Activated CD4-positive, alpha-beta T cell treated with anti-CD3 and anti-CD28 coated beads, Interleukin-2, amount 10 ng/mL, durations not matched to agents 7 days and 5 days (primary cell): ENCODE results near the gene RFTN1. TPM values are rescaled to one million over a fixed set of nuclear protein-coding genes. Genes with fewer than 3 reads are reported as not detected.

ENCODE experiments used
- CTCF ChIA-PET: fragments of 350-600 bp; sonication (Branson Sonifier 250); formaldehyde crosslinking; loops from one replicate; lab custom pipeline; 2021; ENCODE audit warnings: antibody characterized with exemption; lab: Charles Lee
- POLR2A ChIA-PET: fragments of 350-600 bp; sonication (Branson Sonifier 250); formaldehyde crosslinking; loops from one replicate; lab custom pipeline; 2021; ENCODE audit warnings: antibody characterized with exemption; lab: Charles Lee
- DNase-seq: peaks from one replicate; pipeline ENCODE4 v3.0.0-alpha.2; 2020
- H3K27ac Mint-ChIP-seq: one replicate; pipeline ENCODE4 v1.8.0; 2021; ENCODE audit warnings: mild to moderate bottlenecking, moderate library complexity, mixed read lengths
- H3K27me3 Mint-ChIP-seq: one replicate; pipeline ENCODE4 v1.8.0; 2021; ENCODE audit warnings: mixed read lengths
- H3K36me3 Mint-ChIP-seq: one replicate; pipeline ENCODE4 v1.8.0; 2021; ENCODE audit warnings: low read depth, mixed read lengths
- H3K4me1 Mint-ChIP-seq: one replicate; pipeline ENCODE4 v1.8.0; 2021; ENCODE audit warnings: mixed read lengths
- H3K4me3 Mint-ChIP-seq: one replicate; pipeline ENCODE4 v1.8.0; 2021; ENCODE audit warnings: mild to moderate bottlenecking, moderate library complexity, mixed read lengths
- H3K9me3 Mint-ChIP-seq: one replicate; pipeline ENCODE4 v1.8.0; 2021; ENCODE audit warnings: mixed read lengths
- total RNA-seq, 2 experiments: library from RNA; stranded (reverse); gene quantifications; one replicate each; pipeline ENCODE4 v1.2.3, GENCODE V29; 2021

Gene RFTN1
- total RNA-seq, 2 experiments from 2014 or later = 57.3 to 57.9 TPM

GRCh38 chr3:16510620-16511319, 2.7 kb downstream of the RFTN1 start:
- H3K4me1 Mint-ChIP-seq = peaks cover 79% of the 10 kb centered on the region
- POLR2A ChIA-PET = interaction anchor here (1.4 kb wide), 1 partner anchor 220 kb away, joined by 3 read pairs; no protein-coding TSS in a partner anchor
- CTCF ChIA-PET = interaction anchor here (1.1 to 2.0 kb wide), 7 partner anchors 8 to 221 kb away, joined by 3 to 5 read pairs (median 4); no protein-coding TSS in a partner anchor
- peak overlapping the region; percentile 96 for H3K27ac Mint-ChIP-seq
- H3K4me3 Mint-ChIP-seq = peak overlapping the region; percentile 97
- no peaks in the 10 kb centered on the region for H3K9me3 Mint-ChIP-seq
- no peak for DNase-seq
- H3K27me3 Mint-ChIP-seq = no peaks in the 10 kb centered on the region
- peaks cover 31% of the 10 kb centered on the region for H3K36me3 Mint-ChIP-seq

GRCh38 chr3:16509721-16510619, 3.5 kb downstream of the RFTN1 start:
- peaks cover 39% of the 10 kb centered on the region for H3K36me3 Mint-ChIP-seq
- DNase-seq = no peak

GRCh38 chr3:16508591-16508995, 4.9 kb downstream of the RFTN1 start:
- CTCF ChIA-PET = interaction anchor here (0.6 to 1.2 kb wide), 2 partner anchors 17 to 76 kb away, joined by 3 to 4 read pairs; no protein-coding TSS in a partner anchor
- peaks cover 75% of the 10 kb centered on the region for H3K4me1 Mint-ChIP-seq
- H3K4me3 Mint-ChIP-seq = no peak overlapping the region
- peaks cover 3% of the 10 kb centered on the region for H3K9me3 Mint-ChIP-seq
- peaks cover 50% of the 10 kb centered on the region for H3K36me3 Mint-ChIP-seq
- no peak for DNase-seq
- POLR2A ChIA-PET = no interaction called here
- no peaks in the 10 kb centered on the region for H3K27me3 Mint-ChIP-seq
- peak overlapping the region; percentile 83 for H3K27ac Mint-ChIP-seq

More at GRCh38 chr3:16509721-16510619, 3.5 kb downstream of the RFTN1 start:
- Mint-ChIP-seq H3K27me3 (no peaks in the 10 kb centered on the region), H3K4me3 (peak overlapping the region; percentile 97), H3K27ac (peak overlapping the region; percentile 51), H3K9me3 (peaks cover 3% of the 10 kb centered on the region), H3K4me1 (peaks cover 76% of the 10 kb centered on the region)
- ChIA-PET POLR2A (no interaction called here), CTCF (interaction anchor here (1.0 to 2.0 kb wide), 6 partner anchors 11 to 220 kb away, joined by 3 to 4 read pairs (median 4); no protein-coding TSS in a partner anchor)

GRCh38 chr3:16508243-16508578, 5.3 kb downstream of the RFTN1 start:
- H3K4me3 Mint-ChIP-seq = no peak overlapping the region
- ChIA-PET CTCF (no interaction called here), POLR2A (no interaction called here)

DNA sequence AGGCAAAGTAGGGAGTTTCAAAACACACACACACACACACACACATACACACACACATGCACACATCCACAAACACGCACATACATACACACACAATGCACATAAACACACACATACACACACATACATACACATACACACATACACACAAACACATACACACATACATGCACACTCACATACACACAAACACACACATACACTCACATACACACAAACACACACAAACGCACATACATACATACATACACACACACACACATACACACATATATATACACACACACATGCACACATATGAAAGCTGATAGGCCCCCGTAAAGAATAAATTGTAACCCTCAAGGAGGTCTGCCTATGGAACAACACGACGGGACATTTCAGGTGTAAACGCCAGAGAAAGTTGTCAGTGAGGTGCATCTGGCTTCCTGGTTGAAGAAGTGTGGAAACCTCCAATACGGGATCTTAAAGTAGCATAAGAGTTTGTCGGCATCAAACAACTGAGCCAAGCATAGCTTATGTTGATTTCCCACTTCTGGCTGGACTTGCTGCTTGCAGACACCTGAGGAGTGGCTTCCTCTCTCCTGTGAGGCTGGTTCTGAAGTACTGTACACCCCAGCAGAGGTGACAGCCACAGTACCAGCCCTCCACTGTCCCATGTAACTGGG, 5.8 kb downstream of the RFTN1 start:
- ChIA-PET CTCF (no interaction called here), POLR2A (no interaction called here)
- DNase-seq = no peak
- H3K9me3 Mint-ChIP-seq = peaks cover 3% of the 10 kb centered on the region
- peaks cover 55% of the 10 kb centered on the region for H3K36me3 Mint-ChIP-seq
- no peak overlapping the region for H3K27ac Mint-ChIP-seq
- no peak overlapping the region for H3K4me3 Mint-ChIP-seq
- peaks cover 77% of the 10 kb centered on the region for H3K4me1 Mint-ChIP-seq
- H3K27me3 Mint-ChIP-seq = no peaks in the 10 kb centered on the region

More at GRCh38 chr3:16508243-16508578, 5.3 kb downstream of the RFTN1 start:
- Mint-ChIP-seq H3K27ac (peak overlapping the region; percentile 83), H3K36me3 (peaks cover 53% of the 10 kb centered on the region), H3K9me3 (peaks cover 3% of the 10 kb centered on the region), H3K4me1 (peaks cover 76% of the 10 kb centered on the region), H3K27me3 (no peaks in the 10 kb centered on the region)
- no peak for DNase-seq

GRCh38 chr3:16506884-16507577, 6.5 kb downstream of the RFTN1 start:
- ChIA-PET POLR2A (no interaction called here), CTCF (interaction anchor here (0.9 to 2.7 kb wide), 3 partner anchors 10 to 709 kb away, joined by 3 to 7 read pairs (median 3); partner anchors contain the start of gene ANKRD28)
- peaks cover 80% of the 10 kb centered on the region for H3K4me1 Mint-ChIP-seq
- DNase-seq = no peak
- H3K4me3 Mint-ChIP-seq = no peak overlapping the region
- H3K9me3 Mint-ChIP-seq = peaks cover 3% of the 10 kb centered on the region
- no peaks in the 10 kb centered on the region for H3K27me3 Mint-ChIP-seq
- peaks cover 57% of the 10 kb centered on the region for H3K36me3 Mint-ChIP-seq
- no peak overlapping the region for H3K27ac Mint-ChIP-seq

DNA sequence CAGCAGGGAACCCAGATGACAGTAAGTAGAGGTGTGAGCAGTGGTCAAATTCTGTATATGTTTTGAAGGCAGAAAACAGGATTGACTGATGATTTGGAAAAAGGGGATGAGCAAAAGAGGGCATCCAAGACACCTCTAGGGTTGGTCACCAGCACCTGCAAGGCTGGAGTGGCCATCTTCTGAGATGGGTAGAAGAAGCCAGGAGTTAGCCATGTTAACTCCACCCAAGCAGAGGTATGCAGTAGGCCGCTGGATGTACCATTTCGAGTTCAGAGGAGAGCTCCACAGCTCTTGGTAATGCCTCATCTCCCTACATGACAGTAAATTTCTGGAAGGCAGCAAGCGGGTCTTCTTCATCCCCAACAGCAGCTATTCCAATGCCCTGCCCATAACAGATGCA, 7.0 kb downstream of the RFTN1 start:
- Mint-ChIP-seq H3K9me3 (peaks cover 3% of the 10 kb centered on the region), H3K36me3 (peaks cover 59% of the 10 kb centered on the region), H3K27me3 (no peaks in the 10 kb centered on the region), H3K4me1 (peaks cover 75% of the 10 kb centered on the region), H3K27ac (no peak overlapping the region), H3K4me3 (no peak overlapping the region)
- ChIA-PET CTCF (interaction anchor here (0.9 to 2.7 kb wide), 3 partner anchors 10 to 709 kb away, joined by 3 to 7 read pairs (median 3); partner anchors contain the start of gene ANKRD28), POLR2A (no interaction called here)
- no peak for DNase-seq

GRCh38 chr3:16504692-16505091, 8.8 kb downstream of the RFTN1 start:
- Mint-ChIP-seq H3K36me3 (peaks cover 62% of the 10 kb centered on the region), H3K4me1 (peaks cover 63% of the 10 kb centered on the region), H3K27ac (peak overlapping the region; percentile 15)

GRCh38 chr3:16504242-16504641, 9.3 kb downstream of the RFTN1 start:
- ChIA-PET CTCF (interaction anchor here (1.0 to 2.7 kb wide), 2 partner anchors 12 to 24 kb away, joined by 3 to 7 read pairs; no protein-coding TSS in a partner anchor), POLR2A (no interaction called here)
- no peaks in the 10 kb centered on the region for H3K27me3 Mint-ChIP-seq
- H3K27ac Mint-ChIP-seq = peak overlapping the region; percentile 15
- H3K36me3 Mint-ChIP-seq = peaks cover 62% of the 10 kb centered on the region
- no peak overlapping the region for H3K4me3 Mint-ChIP-seq
- no peak for DNase-seq
- peaks cover 60% of the 10 kb centered on the region for H3K4me1 Mint-ChIP-seq
- peaks cover 3% of the 10 kb centered on the region for H3K9me3 Mint-ChIP-seq

More at GRCh38 chr3:16504692-16505091, 8.8 kb downstream of the RFTN1 start:
- CTCF ChIA-PET = interaction anchor here (1.0 to 2.7 kb wide), 3 partner anchors 9 to 24 kb away, joined by 3 to 7 read pairs (median 4); no protein-coding TSS in a partner anchor
- Mint-ChIP-seq H3K9me3 (peaks cover 3% of the 10 kb centered on the region), H3K27me3 (no peaks in the 10 kb centered on the region), H3K4me3 (no peak overlapping the region)
- DNase-seq = no peak
- POLR2A ChIA-PET = no interaction called here

DNA sequence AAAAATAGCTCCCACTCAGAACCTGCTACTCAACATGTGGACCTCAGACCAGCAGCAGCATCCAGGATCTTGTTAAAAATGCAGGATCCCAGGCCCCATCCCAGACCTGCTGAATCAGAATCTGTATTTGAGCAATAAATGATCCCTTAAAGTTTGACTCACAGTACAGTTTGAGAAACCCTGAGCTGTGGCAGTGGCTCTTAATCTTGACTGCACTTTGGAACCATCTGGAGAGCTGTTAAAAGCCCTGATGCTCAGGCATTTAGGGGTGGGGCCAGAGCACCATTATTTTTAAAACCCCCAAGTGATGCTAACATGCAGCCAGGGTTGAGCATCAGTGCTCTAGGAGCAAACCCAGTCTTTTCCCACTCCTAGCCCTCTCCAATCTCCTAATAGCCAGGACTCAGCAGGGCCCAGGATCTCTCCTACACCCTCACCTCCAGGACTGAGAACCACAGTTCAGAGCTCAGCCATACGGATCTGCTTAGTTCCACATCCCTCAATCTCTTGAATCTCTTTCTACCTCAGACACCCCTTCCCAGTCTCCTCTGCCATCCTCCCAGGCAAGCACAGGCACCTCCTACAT, 10.2 kb downstream of the RFTN1 start:
- Mint-ChIP-seq H3K36me3 (peaks cover 68% of the 10 kb centered on the region), H3K27ac (no peak overlapping the region)
- CTCF ChIA-PET = interaction anchor here (1.1 to 1.4 kb wide), 2 partner anchors 8 to 18 kb away, joined by 3 read pairs; no protein-coding TSS in a partner anchor

DNA sequence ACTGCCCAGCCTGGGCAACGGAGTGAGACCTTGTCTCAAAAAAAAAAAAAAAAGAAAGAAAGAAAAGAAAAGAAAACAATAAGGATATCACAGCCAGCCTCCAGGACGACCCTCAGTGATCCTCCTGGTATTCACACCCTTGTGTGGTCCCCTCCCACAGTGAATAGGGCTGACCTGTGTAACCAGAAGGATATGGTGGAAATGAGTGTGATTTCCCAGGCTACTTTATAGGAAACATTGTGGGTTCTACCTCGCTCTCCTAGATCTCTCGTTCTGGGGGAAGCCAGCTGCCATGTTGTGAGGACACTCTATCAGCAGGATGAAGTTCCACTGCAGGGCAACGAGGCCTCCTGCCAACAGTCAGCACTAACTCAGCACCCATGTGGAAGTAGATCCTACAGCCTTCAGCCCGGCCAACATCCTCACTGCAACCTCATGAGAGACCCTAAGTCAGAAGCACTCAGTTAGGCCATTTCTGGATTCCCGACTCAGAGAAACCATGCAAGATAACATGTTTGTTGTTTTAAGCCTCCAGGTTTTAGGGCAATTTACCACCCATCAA, 11.1 kb downstream of the RFTN1 start:
- Mint-ChIP-seq H3K4me1 (peaks cover 57% of the 10 kb centered on the region), H3K36me3 (peaks cover 62% of the 10 kb centered on the region), H3K9me3 (peaks cover 3% of the 10 kb centered on the region), H3K4me3 (no peak overlapping the region), H3K27ac (no peak overlapping the region), H3K27me3 (no peaks in the 10 kb centered on the region)
- ChIA-PET POLR2A (no interaction called here), CTCF (interaction anchor here (0.6 to 1.4 kb wide), 3 partner anchors 9 to 658 kb away, joined by 3 read pairs; no protein-coding TSS in a partner anchor)
- no peak for DNase-seq

More for the DNA sequence above, 10.2 kb downstream of the RFTN1 start:
- peaks cover 3% of the 10 kb centered on the region for H3K9me3 Mint-ChIP-seq
- POLR2A ChIA-PET = no interaction called here
- peaks cover 60% of the 10 kb centered on the region for H3K4me1 Mint-ChIP-seq
- H3K4me3 Mint-ChIP-seq = no peak overlapping the region
- no peaks in the 10 kb centered on the region for H3K27me3 Mint-ChIP-seq
- no peak for DNase-seq
